ENCODE results near the gene RMRP. TPM values are rescaled to one million over a fixed set of nuclear protein-coding genes. Genes with fewer than 3 reads are reported as not detected.

RMRP gene
- total and polyA plus RNA-seq, 10 of the 15 experiments (the other 5 are each of a cell fraction or from before 2014, with no cell fraction given) = 12.0 to 42,450 (median 6,418) TPM; not detected in 4

DNA sequence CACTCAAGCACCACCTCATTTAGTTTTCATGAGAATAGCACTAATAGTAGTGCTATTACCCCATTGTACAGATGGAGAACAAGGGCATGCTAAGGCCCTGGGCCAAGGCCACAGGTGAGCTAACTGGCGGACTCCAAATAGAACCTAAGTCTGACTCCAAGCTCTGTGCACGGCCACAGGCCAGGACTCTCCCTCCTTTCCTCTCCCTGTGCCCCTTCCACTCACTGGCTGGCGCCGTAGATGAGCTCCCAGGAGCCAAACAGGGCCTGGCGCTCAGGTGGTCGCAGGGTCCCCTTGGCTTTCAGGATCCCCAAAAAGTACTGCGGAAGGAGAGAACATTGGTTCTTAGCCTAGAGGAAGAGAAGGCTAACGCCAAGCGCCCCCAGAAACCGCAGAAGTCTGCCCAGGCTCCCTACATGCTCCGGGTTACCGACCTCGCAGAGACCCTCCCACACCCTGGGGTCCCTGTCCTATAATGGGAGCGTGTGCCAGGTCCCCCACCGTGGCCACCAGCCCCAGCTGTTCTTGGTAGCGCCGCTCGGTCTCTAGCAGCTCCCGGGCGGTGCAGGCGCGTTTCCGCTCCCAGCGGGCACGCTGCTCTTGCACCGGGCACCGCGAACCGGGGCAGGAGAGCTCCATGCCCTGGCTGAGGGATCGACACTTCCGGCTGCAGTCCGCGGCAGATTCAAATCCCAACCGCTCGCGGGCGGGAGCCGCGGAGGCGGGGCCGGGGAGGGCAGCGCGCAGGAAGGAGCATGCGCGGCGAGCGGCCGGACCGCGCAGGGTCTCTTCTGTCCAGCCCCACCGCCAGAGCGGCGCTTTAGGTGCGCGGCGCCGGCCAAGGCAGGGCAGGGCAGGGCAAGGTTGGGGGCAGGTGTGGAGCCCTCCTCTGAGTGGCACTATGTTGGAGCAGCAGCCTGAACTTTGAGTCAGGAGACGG lies 7.0 kb upstream of the RMRP start, which contains the start of gene ARHGEF39:
Gene ARHGEF39 (minus strand): TSS at position 665 of the 940 bp plus-strand sequence. CDS start 26 bp downstream, at position 639.
- SMC1A ChIA-PET (ENCODE audit: uncharacterized antibody, unreplicated experiment) = interaction anchor here (0.7 to 12.5 kb wide), 22 partner anchors 10 to 217 kb away, joined by 3 to 145 read pairs (median 3); partner anchors contain the start of genes CREB3, HINT2 and TLN1
- DNase-seq (ENCODE audit: low read depth, low spot score) (no peak), ATAC-seq (peak; percentile 92), FAIRE-seq (no peak)
- Histone ChIP-seq H3K4me2 (ENCODE audit: control insufficient read depth, insufficient read depth) (peak within 1 kb of the TSS; percentile 82), H3K27me3 (replicated peaks in 1 of 2; ENCODE audit: control insufficient read depth in 2 of 2, insufficient read depth in 2 of 2, low read length in 1 of 2) (no peaks in the 10 kb centered on the region), H4K20me1 (ENCODE audit: control insufficient read depth, insufficient read depth) (no peaks in the 10 kb centered on the region), H3K4me1 (ENCODE audit: control insufficient read depth, insufficient read depth, low read length) (peaks cover 33% of the 10 kb centered on the region), H3K79me2 (ENCODE audit: control insufficient read depth, insufficient read depth, low read length) (peaks cover 29% of the 10 kb centered on the region), H3K27ac (ENCODE audit: control insufficient read depth, insufficient read depth) (peak within 1 kb of the TSS; percentile 85), H3K4me3 (peak within 1 kb of the TSS; percentile 79), H3K36me3 (ENCODE audit: control insufficient read depth in 2 of 2, insufficient read depth in 2 of 2, low read length in 1 of 2) (peaks cover 6 to 9% of the 10 kb centered on the region in 2 experiments; a peak in 3 of 4 replicates), H3K9ac (ENCODE audit: control insufficient read depth, insufficient read depth, low read length) (peak within 1 kb of the TSS; percentile 81), H2AFZ (ENCODE audit: control insufficient read depth, low read depth, low read length) (peak within 1 kb of the TSS; percentile 75), H3K9me3 (replicated peaks; ENCODE audit: control insufficient read depth, insufficient read depth, low read length) (no peaks in the 10 kb centered on the region)
- WGBS (ENCODE audit: insufficient coverage, insufficient replicate concordance, low lambda C conversion rate, missing lambda C conversion rate) = 6% methylated on average over 56 of the region's 58 CpGs
- POLR2A ChIA-PET = interaction anchor here (0.6 to 10.9 kb wide), 13 partner anchors 9 to 592 kb away, joined by 3 to 163 read pairs (median 6); partner anchors contain the start of genes CREB3, GBA2, HINT2 and RGP1
- TSS peak; percentile 70 for BruUV-seq (replicated peaks)
- RAD21 ChIA-PET (ENCODE audit: unreplicated experiment) = interaction anchor here (0.5 to 9.7 kb wide), 16 partner anchors 11 to 161 kb away, joined by 3 to 95 read pairs (median 4); partner anchors contain the start of genes CREB3, SIT1, TLN1 and TPM2
- intact Hi-C loops (cut with micrococcal nuclease; ENCODE audit: unreplicated experiment) (no loop called here), in situ Hi-C loops (cut with MboI) (loop anchor here (5.0 kb wide), 1 partner anchor 58 kb away; no protein-coding TSS in a partner anchor)
- CTCF ChIA-PET = interaction anchor here (0.5 to 13.5 kb wide), 22 partner anchors 9 to 585 kb away, joined by 3 to 227 read pairs (median 4); partner anchors contain the start of genes CREB3, GBA2, RGP1 and SIT1
- TF ChIP-seq STAT1 (conservative IDR thresholded peaks at IDR 0.05) = 0 out of 2 replicates have a peak, but pooled peaks have one; percentile 16
- TF ChIP-seq GATAD2B (conservative IDR thresholded peaks at IDR 0.05; ENCODE audit: low read depth) = peak; percentile 93
- TF ChIP-seq NR2C1 (IDR thresholded peaks at IDR 0.05) = no peak
- TF ChIP-seq NKRF (conservative IDR thresholded peaks at IDR 0.05) = peak; percentile 96
- peak; percentile 14 for TF ChIP-seq E4F1 (IDR thresholded peaks at IDR 0.05; ENCODE audit: borderline replicate concordance, partially characterized antibody)
- peak; percentile 33; the same call in 1 of the 2 replicates for TF ChIP-seq HDGF (IDR thresholded peaks at IDR 0.05)
- TF ChIP-seq, protein P1, sequence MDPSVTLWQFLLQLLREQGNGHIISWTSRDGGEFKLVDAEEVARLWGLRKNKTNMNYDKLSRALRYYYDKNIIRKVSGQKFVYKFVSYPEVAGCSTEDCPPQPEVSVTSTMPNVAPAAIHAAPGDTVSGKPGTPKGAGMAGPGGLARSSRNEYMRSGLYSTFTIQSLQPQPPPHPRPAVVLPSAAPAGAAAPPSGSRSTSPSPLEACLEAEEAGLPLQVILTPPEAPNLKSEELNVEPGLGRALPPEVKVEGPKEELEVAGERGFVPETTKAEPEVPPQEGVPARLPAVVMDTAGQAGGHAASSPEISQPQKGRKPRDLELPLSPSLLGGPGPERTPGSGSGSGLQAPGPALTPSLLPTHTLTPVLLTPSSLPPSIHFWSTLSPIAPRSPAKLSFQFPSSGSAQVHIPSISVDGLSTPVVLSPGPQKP (IDR thresholded peaks at IDR 0.05; ENCODE audit: low read depth, low read length) = peak; percentile 83
- peak in 1 of 2 experiments; percentile 52; a peak in 1 of 4 replicates for TF ChIP-seq IKZF2 (IDR thresholded peaks at IDR 0.05)
- peak; percentile 20; the same call in 1 of the 2 replicates for TF ChIP-seq TCF3 (IDR thresholded peaks at IDR 0.05; ENCODE audit: borderline replicate concordance, insufficient read depth, low read depth, low read length)
- TF ChIP-seq, protein P2, sequence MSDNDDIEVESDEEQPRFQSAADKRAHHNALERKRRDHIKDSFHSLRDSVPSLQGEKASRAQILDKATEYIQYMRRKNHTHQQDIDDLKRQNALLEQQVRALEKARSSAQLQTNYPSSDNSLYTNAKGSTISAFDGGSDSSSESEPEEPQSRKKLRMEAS (IDR thresholded peaks at IDR 0.05; ENCODE audit: low read depth, low read length) = peak; percentile 76
- TF ChIP-seq MEF2A (IDR thresholded peaks at IDR 0.05; ENCODE audit: insufficient read depth, low read depth, low read length) = no peak
- TF ChIP-seq EED (IDR thresholded peaks at IDR 0.05; ENCODE audit: low read depth) = peak; percentile 56
